ENCODE data around the gene PROX1.

DNA sequence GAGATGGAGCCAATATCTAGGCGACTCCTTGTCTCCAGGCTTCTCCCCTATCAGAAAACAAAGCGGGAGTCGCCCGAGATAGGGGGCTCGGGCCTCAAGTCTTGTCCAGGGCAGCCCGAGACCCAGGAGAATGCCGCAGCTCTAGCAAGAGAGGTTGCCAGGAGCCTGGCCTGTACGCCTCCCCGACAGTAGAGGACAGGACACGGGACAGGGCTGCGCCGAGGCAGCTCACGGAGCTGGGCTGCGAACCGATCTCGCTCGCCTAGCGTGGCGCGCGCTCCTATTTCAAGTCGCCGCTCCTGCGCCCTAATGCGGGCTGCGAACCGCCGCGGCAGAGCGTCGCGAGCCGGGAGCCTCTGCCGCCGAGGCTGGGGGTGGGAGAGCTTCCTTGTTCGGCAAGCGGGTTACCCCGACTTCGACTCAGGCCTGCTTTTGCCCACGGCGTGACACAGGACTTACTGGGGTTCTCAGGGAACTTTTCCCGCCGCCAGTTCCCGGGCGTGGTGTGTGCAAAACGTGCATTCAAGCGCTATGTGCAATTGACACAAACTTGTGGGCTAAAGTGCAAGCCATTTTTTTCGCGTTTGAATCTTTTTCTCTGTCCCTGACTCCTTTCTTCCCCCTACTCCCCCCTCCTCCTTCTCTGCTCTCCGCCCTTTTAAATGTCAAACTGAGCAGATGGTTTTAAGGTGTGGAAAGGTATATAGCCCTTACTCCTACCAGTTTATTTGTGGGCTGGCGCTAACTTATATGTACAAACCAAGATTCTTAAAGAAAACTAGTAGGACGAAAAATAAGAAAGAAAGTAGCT is 2.4 kb upstream of the PROX1 start:
- no peak for TF ChIP-seq CTCF (IDR thresholded peaks at IDR 0.05)
- no peak for TF ChIP-seq POLR2AphosphoS5 (IDR thresholded peaks at IDR 0.05)
- TF ChIP-seq POLR2A (IDR thresholded peaks at IDR 0.05), result no peak
- no peak for TF ChIP-seq EP300 (IDR thresholded peaks at IDR 0.05)
